Right ventricle myocardium superior (tissue), 1 donor: ENCODE results near the gene PHLDA1. TPM values are rescaled to one million over a fixed set of nuclear protein-coding genes. Genes with fewer than 3 reads are reported as not detected.

Experiments
- ATAC-seq: fragments of 200-7000 bp; cut with Tn5 transposase; one replicate; pipeline ENCODE4 v1.9.1; 2020; ENCODE audit warnings: mild to moderate bottlenecking; ENCODE audit not compliant: poor library complexity
- DNase-seq: peaks from one replicate; pipeline ENCODE4 v3.0.0-alpha.2; 2020
- intact Hi-C: fragments of 100-400 bp; cut with DNase I; formaldehyde crosslinking; loops from one replicate; pipeline ENCODE4 v1.11.2; 2022
- total RNA-seq: library from RNA; stranded (reverse); fragmentation: NEBNext Ultra II Directional; extraction: Animal tissue kit (Norgen Biotek cat#: 25700); gene quantifications from one replicate; pipeline ENCODE4 v1.2.1, GENCODE V29; 2021
- donor health status: DM: no; HTN: yes; CAD: no; lungs with severe emphysema.

PHLDA1 gene
- total RNA-seq, 1 donor from 2014 or later = 6.6 TPM

DNA sequence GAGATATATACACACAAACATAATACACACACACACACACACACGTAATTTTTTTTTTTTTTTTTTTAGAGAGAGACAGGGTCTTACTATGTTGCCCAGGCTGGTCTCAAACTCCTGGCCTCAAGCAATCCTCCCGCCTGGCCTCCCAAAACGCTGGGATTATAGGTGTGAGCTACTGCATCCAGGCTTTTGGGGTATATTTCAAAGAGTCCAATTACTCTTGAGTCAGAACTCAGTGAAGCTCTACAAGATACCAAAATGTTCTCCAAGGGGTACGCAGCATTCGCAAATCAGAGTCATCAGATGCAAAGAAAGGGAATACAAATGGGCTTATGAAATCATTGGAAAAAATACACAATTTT is 54.0 kb downstream of the PHLDA1 start:
- intact Hi-C loops = no loop called here

DNA sequence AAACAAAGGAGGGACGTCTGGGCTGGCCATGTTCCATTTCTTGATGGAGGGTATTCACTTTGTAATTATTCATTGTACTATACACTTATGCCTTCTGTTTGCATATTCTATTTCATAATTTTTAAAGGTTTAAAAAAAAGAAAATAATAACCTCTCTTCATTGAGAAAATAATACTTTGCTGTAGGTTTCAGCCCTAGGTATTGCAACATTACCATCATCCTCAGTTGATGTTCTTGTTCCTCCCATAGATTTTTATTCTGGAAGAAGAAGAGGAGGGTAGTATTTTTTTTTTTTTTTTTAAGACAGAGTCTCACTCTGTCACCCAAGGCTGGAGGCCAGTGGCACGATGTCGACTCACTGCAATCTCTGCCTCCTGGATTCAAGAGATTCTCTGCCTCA is 54.7 kb downstream of the PHLDA1 start:
- DNase-seq (no peak), ATAC-seq (no peak)
- intact Hi-C loops = no loop called here

More for the DNA sequence above, 54.0 kb downstream of the PHLDA1 start:
- ATAC-seq = no peak
- no peak for DNase-seq

DNA sequence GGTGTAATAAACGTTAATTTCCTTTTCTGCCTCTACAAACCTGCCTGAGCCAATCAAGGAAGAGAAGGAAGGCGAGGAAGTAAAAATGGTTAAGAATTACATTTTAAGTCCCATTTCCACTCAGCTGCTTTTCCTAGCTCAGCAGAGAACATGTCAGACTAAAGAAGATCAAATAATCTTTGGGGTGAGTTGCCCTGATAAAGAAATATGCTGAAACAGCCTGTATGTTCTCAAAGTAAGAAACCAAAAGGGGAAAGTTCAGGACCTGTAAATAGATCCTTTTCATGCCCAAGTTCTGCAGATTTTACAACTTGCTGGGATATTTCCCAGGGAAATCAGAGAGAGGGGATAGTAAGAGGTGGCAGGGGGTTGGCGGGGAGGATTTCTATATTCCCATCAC is 55.5 kb downstream of the PHLDA1 start:
- intact Hi-C loops = no loop called here
- ATAC-seq (no peak), DNase-seq (no peak)

DNA sequence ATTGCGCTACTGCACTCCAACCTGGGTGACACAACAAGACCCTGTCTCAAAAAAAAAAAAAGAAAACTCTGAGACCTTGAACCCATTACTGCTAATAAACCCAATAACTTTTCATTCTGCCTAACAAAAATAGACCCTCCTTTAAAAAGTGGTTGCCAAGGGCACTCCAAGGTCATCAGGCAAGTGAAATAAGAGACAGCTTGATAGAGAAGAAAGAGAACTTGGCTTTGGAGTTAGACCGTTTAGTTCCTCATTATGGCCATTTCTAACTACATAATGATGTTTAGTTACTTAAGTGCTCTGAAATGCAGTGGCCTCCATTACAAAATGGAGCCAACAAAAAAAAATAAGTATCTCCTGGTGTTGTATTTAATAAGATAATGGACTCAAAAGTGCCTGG is 55.9 kb downstream of the PHLDA1 start:
- intact Hi-C loops = no loop called here

More for the DNA sequence above, 55.9 kb downstream of the PHLDA1 start:
- ATAC-seq (no peak), DNase-seq (no peak)

Other genes starting within 250 kb of the PHLDA1 start
- 263 TPM for gene NAP1L1, start 52.9 kb upstream of the PHLDA1 start, total RNA-seq